SW 1271 (cell line): ENCODE measurements around the gene MIER1.
"Not testable (repeated sequence)": the region's sequence is repeated elsewhere in the genome, so short reads cannot be mapped to it uniquely, and the experiment has no call there.

Experiments used
- DNase-seq, 2 experiments: peaks; one replicate each; lab custom pipeline; 2025; lab: John Stamatoyannopoulos, UW

The MIER1 gene

DNA sequence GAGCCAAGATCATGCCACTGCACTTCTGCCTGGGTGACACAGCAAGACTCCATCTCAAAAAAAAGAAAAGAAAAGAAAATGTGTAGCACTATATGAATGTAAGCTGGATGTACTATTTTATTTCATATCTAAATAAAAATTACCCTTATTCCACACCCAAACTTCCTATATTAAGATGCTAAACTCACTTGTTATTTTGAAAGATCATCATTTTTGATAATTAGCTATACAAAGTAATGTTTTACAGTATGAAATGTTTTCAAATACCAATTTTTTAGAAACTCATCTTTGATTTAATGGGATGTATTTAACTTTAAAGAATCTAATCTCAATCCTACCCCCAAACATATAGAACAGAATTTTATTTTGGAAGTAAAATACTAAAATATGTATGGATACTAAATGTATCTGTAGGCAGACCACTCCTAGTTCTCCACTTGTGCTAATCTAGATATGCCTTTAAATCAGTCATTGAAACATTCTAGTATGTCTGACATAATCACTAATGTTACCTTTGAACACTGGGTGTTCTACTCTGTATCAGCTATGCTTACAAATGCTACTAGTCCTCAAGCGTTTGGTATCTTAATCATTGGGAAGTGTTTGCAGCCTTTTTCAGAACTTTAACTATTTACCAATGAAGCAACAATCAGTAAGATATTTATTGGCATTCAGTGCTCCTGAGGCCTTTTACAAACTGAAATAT is 12.9 kb downstream of the MIER1 start:
- DNase-seq, result no peak

DNA sequence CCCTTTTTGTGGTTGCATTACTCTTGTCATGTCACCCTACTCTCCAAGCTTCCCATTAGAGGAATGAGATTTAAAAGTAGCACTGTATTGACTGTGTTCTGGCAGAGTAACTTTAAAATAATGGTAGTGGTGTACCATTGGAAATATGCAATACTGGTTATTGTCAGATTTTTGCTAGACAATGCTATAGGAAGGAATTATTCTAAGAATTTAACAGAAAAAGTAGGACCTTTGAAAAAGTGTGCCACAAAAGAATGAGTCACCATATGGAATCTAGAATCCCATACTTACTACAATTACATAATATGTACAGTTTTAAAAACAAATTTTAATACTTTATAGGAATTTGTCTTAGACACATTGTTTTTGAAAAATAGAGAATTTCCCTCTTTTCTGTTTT is 13.8 kb downstream of the MIER1 start:
- peak in 1 of 2 experiments; percentile 55 for DNase-seq

DNA sequence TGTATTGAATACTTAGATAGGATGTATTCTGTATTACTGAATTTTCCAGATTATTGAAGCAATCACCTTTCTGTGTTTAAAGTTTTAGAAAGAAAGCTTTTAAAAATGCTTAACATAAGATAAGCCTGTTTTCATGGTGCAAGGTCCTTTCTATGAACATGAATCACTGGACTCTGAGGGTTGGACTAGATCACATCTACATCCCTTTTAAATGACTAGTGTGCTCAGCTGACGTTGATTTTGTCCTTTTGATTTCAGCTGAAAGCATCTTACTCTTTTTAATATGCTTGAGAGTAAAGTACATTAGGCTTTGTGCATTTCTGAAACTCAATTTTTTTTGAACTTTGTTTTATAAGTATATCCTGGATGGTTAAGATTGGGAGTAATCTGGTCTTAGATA is 16.2 kb downstream of the MIER1 start:
- no peak for DNase-seq

DNA sequence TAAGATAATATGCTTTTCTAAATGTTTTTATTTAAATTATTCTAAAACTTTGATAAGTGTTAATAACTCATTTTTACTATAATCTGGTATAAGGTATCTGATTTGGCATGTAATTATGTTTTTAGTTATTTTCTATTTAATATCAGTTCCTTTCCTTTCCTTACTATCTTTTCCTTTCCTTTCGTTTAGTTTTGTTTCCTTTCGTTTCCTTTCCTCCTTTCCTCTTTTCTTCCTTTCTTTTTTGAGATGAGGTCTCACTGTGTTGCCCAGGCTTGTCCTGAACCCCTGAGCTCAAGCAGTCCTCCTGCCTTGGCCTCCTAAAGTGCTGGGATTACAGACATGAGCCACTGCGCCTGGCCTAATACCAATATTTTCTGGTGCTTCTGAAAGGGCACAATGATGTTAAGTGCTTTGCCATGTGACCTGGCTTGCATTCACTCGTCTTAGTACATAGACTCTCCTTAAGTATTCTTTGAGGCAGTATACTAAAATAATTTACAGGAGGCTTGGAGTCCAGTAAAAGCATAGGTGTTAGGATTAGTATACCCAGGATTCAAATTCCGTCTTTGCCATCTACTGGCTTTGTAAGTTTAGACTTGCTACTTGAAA is 18.7 kb downstream of the MIER1 start:
- DNase-seq, result no peak

DNA sequence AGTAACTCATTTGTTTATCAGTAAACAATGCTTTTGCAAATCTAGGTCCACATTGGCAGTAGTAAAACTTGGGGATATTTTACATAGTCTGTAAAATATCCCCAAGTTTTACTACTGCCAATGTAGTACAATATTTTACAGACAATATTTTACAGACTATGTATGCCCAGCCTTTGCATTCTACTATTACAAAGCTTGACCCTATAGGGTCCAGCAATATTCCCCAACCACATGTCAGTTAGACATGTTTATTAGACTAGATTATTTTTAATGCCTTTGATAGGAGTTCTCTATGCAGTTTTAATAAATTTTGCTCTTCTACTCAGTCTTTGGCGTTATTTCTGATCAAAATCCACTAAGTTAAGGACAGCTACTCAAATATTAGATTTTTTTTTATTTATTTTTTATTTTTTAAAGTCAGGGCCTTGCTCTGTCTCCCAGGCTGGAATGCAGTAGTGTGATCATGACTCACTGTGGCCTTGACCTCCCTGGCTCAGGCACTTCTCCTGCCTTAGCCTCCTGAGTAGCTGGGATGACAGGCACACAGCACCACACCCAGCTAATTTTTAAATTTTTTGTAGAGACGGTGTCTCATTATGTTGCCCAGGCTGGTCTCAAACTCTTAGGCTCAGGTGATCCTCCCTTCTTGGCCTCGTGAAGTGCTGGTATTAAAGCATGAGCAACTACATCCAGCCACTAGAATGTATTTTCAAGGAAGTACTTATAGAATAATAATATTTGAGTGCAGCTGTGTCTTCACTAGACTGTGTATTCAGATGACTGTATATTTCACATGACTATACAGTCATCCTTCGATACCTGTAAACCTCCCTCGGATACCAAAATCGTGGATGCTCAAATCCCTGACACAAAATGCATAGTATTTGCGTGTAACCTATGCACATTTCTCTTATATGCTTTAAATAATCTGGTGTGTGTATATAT is 19.8 kb downstream of the MIER1 start:
- DNase-seq, result peak in 1 of 2 experiments; percentile 70

DNA sequence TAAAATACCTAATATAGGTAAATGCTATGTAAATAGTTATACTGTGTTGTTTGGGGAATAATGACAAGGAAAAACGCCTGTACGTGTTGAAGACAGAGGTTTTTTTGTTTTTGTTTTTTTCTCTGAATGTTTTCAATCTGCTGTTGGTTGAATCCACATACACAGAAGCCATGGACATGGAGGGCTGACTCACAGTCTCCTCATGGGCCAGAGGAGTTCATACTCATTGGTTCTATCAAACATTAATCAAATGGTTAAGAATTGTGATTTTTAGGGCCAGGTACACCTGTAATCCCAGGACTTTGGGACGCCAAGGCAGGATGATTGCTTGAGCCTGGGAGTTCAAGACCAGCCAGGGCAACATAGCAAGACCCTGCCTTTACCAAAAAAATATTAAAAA is 20.5 kb downstream of the MIER1 start:
- DNase-seq, result no peak

DNA sequence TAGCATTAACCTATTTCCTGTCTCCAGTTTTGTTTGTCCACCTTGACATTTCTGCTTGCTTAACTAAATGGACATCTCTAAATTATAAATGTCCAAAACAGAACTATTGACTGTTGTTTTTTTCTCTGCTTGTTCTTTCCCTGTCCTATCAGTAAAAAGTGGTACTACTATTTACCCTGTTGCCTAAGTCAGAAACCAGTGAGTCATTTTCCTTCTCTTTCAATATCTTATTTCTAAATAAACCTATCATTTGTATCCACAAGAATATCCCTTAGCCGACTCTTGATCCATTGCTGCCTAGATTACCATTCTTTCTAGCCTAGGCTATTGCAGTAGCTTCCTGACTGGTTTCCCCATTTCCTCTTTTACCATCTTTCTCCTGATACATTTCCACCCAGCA is 22.5 kb downstream of the MIER1 start:
- DNase-seq, result no peak

DNA sequence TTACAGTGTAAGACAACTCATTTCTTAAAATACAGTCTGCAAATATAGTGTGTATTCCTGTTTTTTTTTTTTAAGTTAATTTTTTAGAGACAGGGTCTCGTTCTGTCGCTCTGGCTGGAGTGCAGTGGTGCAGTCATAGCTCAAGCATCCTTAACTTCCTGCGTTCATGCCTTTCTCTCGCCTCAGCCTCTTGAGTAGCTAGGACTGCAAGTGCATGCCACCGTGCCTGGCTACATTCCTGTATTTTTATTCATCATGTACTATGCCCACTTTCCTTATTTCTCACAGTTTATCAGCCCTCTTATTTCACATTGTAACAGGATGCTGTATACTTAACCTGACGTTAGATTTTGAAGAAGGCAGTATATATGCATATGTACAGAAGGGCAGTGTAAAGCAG is 26.7 kb downstream of the MIER1 start:
- DNase-seq, result peak; percentile 58 to 76

DNA sequence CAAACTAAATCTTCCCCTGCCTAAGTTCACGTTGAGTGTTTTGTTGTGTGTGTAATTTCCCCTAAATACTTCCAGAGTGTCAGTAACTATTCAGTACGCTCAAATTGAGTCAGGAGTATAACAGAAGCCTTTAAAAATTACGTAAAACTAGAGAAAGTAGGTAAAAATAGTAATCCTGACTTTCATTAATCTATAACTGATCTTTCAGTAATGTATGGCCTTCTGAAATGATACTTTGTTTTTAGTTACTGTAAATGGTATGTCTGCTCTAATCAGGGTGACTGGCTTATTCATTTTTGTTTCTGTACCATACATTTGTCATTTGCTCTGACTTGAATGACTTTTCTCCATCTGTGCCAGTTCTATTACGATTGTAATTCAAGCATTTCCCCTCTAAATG is 29.4 kb downstream of the MIER1 start:
- no peak for DNase-seq

DNA sequence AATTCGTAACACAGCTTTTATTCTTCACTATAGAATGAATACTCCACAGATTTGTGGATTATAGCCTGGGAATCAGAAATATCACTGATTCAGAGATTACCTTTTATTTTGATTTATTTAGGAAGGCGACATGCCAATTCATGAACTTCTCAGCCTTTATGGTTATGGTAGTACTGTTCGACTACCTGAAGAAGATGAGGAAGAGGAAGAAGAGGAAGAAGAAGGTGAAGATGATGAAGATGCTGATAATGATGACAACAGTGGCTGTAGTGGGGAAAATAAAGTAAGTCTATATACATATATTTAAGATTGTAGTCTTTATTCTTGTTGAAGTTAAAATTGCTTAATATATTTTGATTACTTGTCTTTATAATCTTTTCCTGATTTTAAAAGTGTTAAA is 33.1 kb downstream of the MIER1 start:
- no peak for DNase-seq

DNA sequence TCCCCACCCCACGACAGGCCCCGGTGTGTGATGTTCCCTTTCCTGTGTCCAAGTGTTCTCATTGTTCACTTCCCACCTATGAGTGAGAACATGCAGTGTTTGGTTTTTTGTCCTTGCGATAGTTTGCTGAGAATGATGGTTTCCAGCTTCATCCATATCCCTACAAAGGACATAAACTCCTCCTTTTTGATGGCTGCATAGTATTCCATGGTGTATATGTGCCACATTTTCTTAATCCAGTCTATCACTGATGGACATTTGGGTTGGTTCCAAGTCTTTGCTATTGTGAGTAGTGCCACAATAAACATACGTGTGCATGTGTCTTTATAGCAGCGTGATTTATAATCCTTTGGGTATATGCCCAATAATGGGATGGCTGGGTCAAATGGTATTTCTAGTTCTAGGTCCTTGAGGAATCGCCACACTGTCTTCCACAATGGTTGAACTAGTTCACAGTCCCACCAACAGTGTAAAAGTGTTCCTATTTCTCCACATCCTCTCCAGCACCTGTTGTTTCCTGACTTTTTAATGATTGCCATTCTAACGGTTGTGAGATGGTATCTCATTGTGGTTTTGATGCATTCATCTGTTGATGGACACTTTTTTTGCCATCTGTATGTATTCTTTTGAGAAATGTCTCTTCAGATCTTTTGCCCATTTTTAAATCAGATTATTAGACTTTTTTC is 41.5 kb downstream of the MIER1 start:
- not testable (repeated sequence) for DNase-seq

DNA sequence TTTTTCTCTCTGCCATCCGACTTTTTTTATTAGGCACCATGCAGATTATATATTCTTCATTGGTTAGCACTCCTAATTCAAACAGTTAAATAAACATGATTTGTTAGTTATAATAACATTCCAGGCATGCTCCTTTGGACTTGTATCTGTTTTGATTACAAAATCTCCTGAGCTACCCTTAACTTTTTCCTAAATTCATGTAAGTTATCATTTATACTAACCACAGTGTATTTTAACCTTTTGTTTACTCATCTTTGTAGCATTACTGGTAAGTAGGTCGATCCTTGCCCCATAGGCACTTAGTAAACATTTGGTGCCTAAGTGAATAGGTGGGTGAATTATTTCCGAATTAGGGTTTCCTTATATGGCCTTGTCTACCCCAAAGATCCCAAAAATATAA is 43.8 kb downstream of the MIER1 start:
- DNase-seq, result no peak

DNA sequence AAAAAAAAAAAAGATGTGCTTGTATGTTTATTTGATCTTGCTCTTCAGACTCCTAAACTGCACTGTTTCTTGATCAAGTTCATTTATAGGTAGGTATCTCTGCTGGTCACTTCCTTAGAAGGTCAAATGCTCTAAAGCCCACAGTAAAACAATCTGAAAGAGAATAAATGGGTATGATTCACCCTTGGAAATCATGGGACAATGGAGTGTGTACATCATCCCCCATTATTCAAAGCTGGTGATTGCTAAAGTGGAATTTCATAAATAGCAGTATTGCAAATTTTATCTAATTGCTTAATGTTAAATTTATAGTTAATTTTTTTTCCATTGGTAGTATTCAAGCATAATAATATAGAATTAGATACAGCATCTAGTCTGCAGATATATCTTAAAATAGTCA is 53.4 kb downstream of the MIER1 start:
- DNase-seq, result no peak

DNA sequence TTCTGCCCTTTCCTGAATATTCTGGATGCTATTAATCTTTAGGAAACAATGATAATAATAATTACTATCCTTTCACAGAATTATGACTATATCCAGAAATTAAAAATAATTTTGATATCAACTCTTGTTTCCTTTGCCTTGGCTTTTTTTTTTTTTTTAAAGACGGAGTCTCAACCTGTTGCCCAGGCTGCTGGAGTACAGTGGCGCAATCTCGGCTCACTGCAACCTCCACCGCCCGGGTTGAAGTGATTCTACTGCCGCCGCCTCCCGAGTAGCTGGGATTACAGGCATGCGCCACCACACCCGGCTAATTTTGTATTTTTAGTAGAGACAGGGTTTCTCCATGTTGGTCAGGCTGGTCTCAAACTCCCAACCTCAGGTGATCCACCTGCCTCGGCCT is 54.8 kb downstream of the MIER1 start:
- not testable (repeated sequence) for DNase-seq

DNA sequence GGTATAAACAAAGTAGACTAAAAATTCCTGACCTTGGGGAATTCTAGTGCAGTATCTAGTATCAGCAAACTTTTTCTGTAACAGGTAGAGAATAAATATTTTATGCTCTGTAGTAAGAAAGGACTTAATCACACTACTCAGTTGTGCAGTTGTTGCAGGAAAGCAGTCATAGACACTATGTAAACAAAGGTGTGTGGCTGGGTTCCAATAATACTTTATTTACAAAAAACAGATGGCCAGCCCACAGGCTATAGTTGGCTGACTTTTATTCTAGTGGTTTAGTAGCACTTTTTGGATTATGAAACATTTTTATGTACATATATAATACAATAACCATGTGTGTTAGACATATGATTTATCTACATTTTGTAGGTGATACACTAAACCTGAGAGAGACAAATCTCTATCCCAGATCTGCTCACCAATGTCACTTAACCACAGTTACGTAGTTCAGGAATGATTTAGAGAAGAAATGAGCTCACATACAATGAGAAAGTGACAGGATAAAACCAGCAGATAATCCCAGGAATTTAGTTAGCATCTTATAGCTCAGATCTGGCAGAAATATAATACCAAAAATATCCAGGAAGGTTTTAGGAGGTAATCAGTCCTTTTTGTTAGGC is 56.1 kb downstream of the MIER1 start:
- DNase-seq, result no peak

DNA sequence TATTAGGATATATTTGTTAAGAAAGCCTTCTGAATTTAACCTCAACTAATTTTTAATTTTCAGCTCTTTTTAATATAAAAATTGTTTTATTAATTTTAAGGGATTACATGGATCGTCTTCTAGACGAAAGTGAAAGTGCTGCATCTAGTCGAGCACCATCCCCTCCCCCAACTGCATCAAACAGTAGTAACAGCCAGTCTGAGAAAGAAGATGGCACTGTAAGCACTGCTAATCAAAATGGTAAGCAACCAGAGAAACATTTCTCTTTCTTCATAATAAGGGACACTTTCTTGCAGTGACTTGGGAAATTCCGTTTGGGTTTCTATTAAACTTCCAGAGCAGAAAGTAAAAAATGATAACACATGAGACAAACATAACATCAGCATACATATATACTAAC is 56.9 kb downstream of the MIER1 start:
- no peak for DNase-seq

DNA sequence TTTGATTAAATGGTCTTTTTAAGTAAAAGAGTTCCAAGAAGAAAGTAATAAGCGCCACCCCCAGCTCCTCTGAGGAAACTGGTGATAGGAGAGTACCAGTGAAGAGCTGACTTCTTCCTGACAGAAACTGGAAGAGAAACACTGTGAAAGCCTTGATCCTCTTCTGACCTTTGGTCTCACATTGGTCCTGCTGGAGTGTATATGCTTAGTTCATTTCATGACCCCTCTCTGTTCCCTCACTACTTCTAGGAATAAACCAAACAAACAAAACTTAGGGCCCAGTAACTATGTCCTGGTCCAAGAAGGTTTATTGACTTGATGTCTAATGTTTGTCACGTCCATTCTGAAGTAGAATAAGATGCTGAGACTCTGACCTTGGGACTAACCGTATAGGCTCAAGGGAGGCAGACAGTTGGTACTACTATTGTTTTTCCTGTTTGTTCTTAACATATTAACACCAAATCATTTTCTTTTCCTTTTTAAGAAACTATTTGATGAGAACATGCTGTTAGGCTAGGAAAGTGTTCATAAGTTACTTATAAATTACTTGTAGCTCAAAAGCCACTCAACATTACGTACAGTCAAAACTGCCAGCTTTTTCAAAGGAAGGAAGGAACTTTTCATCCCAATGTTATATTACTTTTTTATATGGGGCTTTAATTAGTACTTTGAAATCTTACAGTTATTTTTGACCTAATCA is 57.9 kb downstream of the MIER1 start:
- DNase-seq, result no peak

DNA sequence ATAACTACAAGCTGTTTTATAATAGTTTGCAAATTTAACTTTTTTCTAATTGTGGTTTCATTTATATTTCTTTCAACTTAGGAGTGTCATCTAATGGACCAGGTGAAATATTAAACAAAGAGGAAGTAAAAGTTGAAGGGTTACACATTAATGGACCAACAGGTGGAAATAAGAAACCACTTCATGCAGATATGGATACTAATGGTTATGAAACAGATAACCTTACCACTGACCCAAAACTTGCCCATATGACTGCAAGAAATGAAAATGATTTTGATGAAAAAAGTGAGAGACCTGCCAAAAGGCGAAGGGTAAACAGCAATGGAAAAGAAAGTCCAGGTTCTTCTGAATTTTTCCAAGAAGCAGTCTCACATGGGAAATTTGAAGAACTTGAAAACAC is 59.7 kb downstream of the MIER1 start:
- DNase-seq, result no peak

DNA sequence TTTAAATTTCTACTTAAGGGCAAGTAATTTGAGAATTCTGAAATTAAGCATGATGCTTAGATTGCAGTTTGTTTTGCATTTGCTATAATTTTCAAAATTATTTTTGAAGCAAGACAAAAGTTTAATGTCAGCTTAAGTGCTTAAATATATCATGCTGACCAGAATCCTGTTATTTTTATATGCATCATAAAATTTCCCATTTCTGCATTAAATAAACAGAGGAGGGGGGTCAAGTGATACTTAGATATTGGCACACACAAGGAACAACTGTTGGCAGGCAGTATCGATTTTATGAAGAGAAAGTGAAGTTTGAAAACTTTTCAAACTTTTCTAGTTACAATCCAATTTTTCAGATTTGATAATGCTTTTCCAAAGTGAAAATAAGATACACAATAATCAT is 61.0 kb downstream of the MIER1 start:
- no peak for DNase-seq

DNA sequence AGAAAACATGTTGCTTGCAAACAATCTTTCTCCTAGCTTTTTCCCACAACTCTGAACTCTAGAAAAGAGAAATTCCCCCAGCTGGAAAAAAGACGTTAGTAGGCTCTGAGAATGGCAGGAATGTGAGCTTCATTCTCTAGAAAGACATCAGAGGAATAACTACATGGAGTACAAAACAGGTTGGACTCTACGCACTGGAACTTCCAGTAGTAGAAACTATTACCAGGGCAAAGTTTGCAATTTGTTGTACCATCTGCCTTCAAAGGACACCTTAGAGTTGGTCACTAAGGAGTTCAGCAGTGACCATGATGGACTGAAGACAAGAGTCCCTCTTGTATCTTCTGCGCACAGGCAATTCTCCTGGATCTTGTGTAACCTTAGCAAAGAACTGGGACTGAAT is 68.3 kb downstream of the MIER1 start:
- DNase-seq, result no peak

DNA sequence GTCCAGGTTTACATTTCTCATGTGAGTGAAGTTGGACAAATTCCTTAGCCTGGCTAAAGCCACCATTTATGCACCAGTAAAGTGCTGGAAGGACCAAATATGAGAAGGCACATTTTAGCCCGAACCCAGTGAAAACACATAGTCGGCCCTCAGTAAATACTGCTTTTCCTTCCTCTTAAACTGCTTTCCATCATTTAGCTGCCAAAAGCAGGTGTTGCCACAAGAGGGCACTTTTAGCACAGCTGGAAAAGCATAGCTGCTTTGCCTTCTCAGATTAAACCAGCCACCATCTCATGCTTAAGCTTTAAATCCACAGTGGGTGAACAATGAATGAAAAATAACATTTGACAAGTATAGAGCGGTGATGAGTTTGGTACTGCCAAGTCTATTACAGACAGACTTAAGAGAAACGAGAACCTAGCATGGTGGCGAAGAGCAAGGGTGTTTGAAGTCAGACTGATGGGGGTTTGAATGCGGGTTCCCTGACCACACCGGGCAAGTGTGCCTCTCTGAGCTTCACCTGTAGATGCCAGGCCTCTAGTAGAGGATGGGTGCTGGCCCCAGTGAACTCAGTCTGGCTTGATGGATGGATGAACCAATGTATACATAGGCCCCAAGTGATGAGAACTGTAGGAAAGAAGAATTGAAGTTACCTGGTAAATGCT is 71.4 kb downstream of the MIER1 start:
- peak in 1 of 2 experiments; percentile 54 for DNase-seq
